Endothelial cell (in vitro differentiated cells): ENCODE measurements around the gene COX7A2. TPM values are rescaled to one million over a fixed set of nuclear protein-coding genes. Genes with fewer than 3 reads are reported as not detected.

Experiments used
- DNase-seq: peaks from one replicate; pipeline ENCODE4 v3.0.0; 2021; ENCODE audit warnings: low spot score
- H3K27ac Mint-ChIP-seq: one replicate; pipeline ENCODE4 v1.8.0; 2021; ENCODE audit warnings: mixed read lengths, inconsistent platforms; ENCODE audit not compliant: unreplicated experiment
- H3K27me3 Mint-ChIP-seq: one replicate; pipeline ENCODE4 v1.8.0; 2021; ENCODE audit warnings: mild to moderate bottlenecking, moderate library complexity, mixed read lengths, inconsistent platforms; ENCODE audit not compliant: unreplicated experiment
- H3K36me3 Mint-ChIP-seq: one replicate; pipeline ENCODE4 v1.8.0; 2021; ENCODE audit warnings: mild to moderate bottlenecking, low read depth, mixed read lengths, inconsistent platforms; ENCODE audit not compliant: unreplicated experiment
- H3K4me1 Mint-ChIP-seq: one replicate; pipeline ENCODE4 v1.8.0; 2021; ENCODE audit warnings: mild to moderate bottlenecking, mixed read lengths, inconsistent platforms; ENCODE audit not compliant: unreplicated experiment
- H3K4me3 Mint-ChIP-seq: one replicate; pipeline ENCODE4 v1.8.0; 2021; ENCODE audit warnings: mild to moderate bottlenecking, mixed read lengths, inconsistent platforms; ENCODE audit not compliant: unreplicated experiment
- H3K9me3 Mint-ChIP-seq: one replicate; pipeline ENCODE4 v1.8.0; 2021; ENCODE audit warnings: mixed read lengths, inconsistent platforms; ENCODE audit not compliant: unreplicated experiment
- total RNA-seq: library from RNA; stranded (reverse); fragmentation: NEBNext Ultra II Directional; extraction: Animal tissue kit (Norgen Biotek cat#: 25700); gene quantifications from one replicate; pipeline ENCODE4 v1.2.1, GENCODE V29; 2021; ENCODE audit not compliant: unreplicated experiment
- TF ChIP-seq, protein P1 (sequence below): fragments of 200-600 bp; sonication (generic); IDR thresholded peaks from one replicate; pipeline ENCODE4 v1.5.0; 2021; ENCODE audit warnings: antibody characterized with exemption; ENCODE audit not compliant: unreplicated experiment

COX7A2 gene
- total RNA-seq, 1 donor from 2014 or later, result 341 TPM

DNA sequence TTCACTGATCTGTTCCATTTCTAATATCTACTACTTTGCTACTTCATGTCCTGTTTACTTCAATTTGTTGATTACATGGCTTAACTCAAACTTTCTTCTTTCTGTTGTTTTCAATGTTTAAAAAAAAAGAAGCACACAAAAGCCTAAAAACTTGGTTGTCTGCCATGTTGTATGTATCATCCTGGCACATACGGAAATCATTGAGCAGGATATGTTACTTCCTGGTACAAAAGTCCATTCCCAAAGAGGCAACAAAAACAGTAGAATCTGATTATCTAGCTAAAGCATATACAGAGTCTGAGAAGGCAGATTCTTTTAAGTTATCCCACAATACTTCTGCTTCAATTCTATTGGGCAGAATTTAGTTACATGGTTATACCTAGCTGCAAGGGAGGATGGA lies 23.2 kb downstream of the COX7A2 start:
- Mint-ChIP-seq H3K9me3 (no peaks in the 10 kb centered on the region), H3K4me3 (no peak overlapping the region), H3K36me3 (no peaks in the 10 kb centered on the region), H3K27me3 (peaks cover 2% of the 10 kb centered on the region), H3K27ac (no peak overlapping the region), H3K4me1 (no peaks in the 10 kb centered on the region)
- TF ChIP-seq, protein P1, sequence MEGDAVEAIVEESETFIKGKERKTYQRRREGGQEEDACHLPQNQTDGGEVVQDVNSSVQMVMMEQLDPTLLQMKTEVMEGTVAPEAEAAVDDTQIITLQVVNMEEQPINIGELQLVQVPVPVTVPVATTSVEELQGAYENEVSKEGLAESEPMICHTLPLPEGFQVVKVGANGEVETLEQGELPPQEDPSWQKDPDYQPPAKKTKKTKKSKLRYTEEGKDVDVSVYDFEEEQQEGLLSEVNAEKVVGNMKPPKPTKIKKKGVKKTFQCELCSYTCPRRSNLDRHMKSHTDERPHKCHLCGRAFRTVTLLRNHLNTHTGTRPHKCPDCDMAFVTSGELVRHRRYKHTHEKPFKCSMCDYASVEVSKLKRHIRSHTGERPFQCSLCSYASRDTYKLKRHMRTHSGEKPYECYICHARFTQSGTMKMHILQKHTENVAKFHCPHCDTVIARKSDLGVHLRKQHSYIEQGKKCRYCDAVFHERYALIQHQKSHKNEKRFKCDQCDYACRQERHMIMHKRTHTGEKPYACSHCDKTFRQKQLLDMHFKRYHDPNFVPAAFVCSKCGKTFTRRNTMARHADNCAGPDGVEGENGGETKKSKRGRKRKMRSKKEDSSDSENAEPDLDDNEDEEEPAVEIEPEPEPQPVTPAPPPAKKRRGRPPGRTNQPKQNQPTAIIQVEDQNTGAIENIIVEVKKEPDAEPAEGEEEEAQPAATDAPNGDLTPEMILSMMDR, result no peak
- DNase-seq, result no peak

GRCh38 chr6:75219263-75219662 lies 24.3 kb downstream of the COX7A2 start:
- Mint-ChIP-seq H3K4me1 (no peaks in the 10 kb centered on the region), H3K9me3 (no peaks in the 10 kb centered on the region), H3K27ac (no peak overlapping the region), H3K27me3 (peaks cover 2% of the 10 kb centered on the region), H3K36me3 (no peaks in the 10 kb centered on the region), H3K4me3 (no peak overlapping the region)
- no peak for DNase-seq
- TF ChIP-seq, protein P1, result no peak

GRCh38 chr6:75217193-75217592 lies 26.4 kb downstream of the COX7A2 start:
- no peaks in the 10 kb centered on the region for H3K4me1 Mint-ChIP-seq
- H3K9me3 Mint-ChIP-seq, result no peaks in the 10 kb centered on the region
- DNase-seq, result no peak
- peaks cover 4% of the 10 kb centered on the region for H3K27me3 Mint-ChIP-seq
- TF ChIP-seq, protein P1, result no peak
- no peaks in the 10 kb centered on the region for H3K36me3 Mint-ChIP-seq
- no peak overlapping the region for H3K4me3 Mint-ChIP-seq
- H3K27ac Mint-ChIP-seq, result no peak overlapping the region

DNA sequence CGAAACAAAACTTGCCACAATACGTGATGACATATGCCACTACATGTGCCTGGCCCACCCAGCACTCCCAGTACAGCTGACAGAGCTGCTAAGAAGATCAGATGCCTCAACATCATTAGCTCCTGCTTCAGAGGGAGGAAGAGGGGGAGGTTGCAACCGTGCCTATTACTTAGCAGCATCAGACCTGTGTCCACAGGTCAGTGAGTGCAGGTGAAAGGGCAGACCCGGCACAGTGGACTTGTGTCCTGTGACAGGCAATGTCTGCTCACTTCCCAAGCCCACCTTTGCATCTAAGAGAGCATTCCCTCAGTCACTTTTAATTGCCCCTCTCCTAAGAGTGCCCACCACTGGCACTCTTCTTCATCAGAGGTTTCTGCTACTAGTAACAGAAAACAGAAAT lies 28.3 kb downstream of the COX7A2 start:
- DNase-seq, result no peak
- Mint-ChIP-seq H3K9me3 (no peaks in the 10 kb centered on the region), H3K4me3 (no peak overlapping the region), H3K4me1 (no peaks in the 10 kb centered on the region), H3K36me3 (no peaks in the 10 kb centered on the region), H3K27me3 (peaks cover 4% of the 10 kb centered on the region), H3K27ac (no peak overlapping the region)
- TF ChIP-seq, protein P1, result no peak

DNA sequence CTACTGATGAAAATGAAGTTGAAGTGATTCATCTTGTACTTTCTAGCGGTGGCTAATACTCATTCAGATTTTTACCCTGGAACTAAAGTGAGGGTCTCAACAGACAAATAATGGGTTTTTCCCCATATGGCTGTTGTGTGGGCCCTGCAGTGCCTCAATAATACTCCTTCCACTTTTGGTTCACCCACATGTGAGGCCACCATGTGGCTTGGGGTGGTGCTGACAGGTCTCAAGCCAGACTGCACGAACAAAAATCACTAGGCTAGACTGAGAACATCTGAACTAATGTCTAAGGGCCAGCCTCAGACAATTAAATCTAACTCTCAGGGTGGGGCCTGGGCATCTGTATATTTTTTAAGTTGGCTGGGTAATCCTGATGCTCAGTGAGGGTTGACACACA lies 29.9 kb downstream of the COX7A2 start:
- Mint-ChIP-seq H3K9me3 (no peaks in the 10 kb centered on the region), H3K36me3 (no peaks in the 10 kb centered on the region), H3K4me1 (peaks cover 7% of the 10 kb centered on the region), H3K27ac (no peak overlapping the region), H3K27me3 (peaks cover 4% of the 10 kb centered on the region), H3K4me3 (no peak overlapping the region)
- no peak for DNase-seq
- TF ChIP-seq, protein P1, result no peak
